Stimulated activated CD8-positive, alpha-beta memory T cell treated with anti-CD3 and anti-CD28 coated beads, Interleukin-15, amount 100 ng/mL, for 1 hour (primary cell): ENCODE data around the gene PKD1L1.
"Not testable (repeated sequence)": the region's sequence is repeated elsewhere in the genome, so short reads cannot be mapped to it uniquely, and the experiment has no call there.

ENCODE experiments used
- DNase-seq: peaks from one replicate; pipeline ENCODE4 v3.0.0-alpha.2; 2020; ENCODE audit warnings: low read depth

PKD1L1 gene

GRCh38 chr7:47815867-47816266 is 132.4 kb downstream of the PKD1L1 start:
- DNase-seq, result no peak

- no peak for DNase-seq
Measured at GRCh38 chr7:47814905-47815613, 133.2 kb downstream of the PKD1L1 start.

GRCh38 chr7:47813620-47814260 is 134.5 kb downstream of the PKD1L1 start:
- DNase-seq, result no peak

GRCh38 chr7:47812429-47813136 is 135.7 kb downstream of the PKD1L1 start:
- no peak for DNase-seq

GRCh38 chr7:47811632-47812380 is 136.5 kb downstream of the PKD1L1 start:
- DNase-seq, result no peak

- no peak for DNase-seq
Measured at GRCh38 chr7:47809387-47809786, 138.9 kb downstream of the PKD1L1 start.

- no peak for DNase-seq
Measured at GRCh38 chr7:47808321-47808720, 139.9 kb downstream of the PKD1L1 start.

- no peak for DNase-seq
Measured at GRCh38 chr7:47807756-47808155, 140.5 kb downstream of the PKD1L1 start.

GRCh38 chr7:47807126-47807525 is 141.1 kb downstream of the PKD1L1 start:
- no peak for DNase-seq

- no peak for DNase-seq
Measured at GRCh38 chr7:47806701-47807103, 141.6 kb downstream of the PKD1L1 start.

GRCh38 chr7:47804767-47805545 is 143.3 kb downstream of the PKD1L1 start:
- no peak for DNase-seq

GRCh38 chr7:47803846-47804245 is 144.4 kb downstream of the PKD1L1 start:
- no peak for DNase-seq

- DNase-seq, result no peak
Measured at GRCh38 chr7:47803025-47803424, 145.2 kb downstream of the PKD1L1 start.

GRCh38 chr7:47801423-47801822 is 146.8 kb downstream of the PKD1L1 start:
- DNase-seq, result no peak

GRCh38 chr7:47799524-47799923 is 148.7 kb downstream of the PKD1L1 start:
- DNase-seq, result no peak

GRCh38 chr7:47796347-47796746 is 151.9 kb downstream of the PKD1L1 start:
- DNase-seq, result no peak

- DNase-seq, result no peak
Measured at GRCh38 chr7:47795631-47796030, 152.6 kb downstream of the PKD1L1 start.

GRCh38 chr7:47795126-47795525 is 153.1 kb downstream of the PKD1L1 start:
- DNase-seq, result not testable (repeated sequence)

- no peak for DNase-seq
Measured at GRCh38 chr7:47794016-47794415, 154.2 kb downstream of the PKD1L1 start.

GRCh38 chr7:47793186-47793585 is 155.1 kb downstream of the PKD1L1 start:
- DNase-seq, result not testable (repeated sequence)

GRCh38 chr7:47792521-47793121 is 155.6 kb downstream of the PKD1L1 start:
- no peak for DNase-seq
